Omental fat pad (tissue), 4 donors: ENCODE results near the gene ATP10D. TPM values are rescaled to one million over a fixed set of nuclear protein-coding genes. Genes with fewer than 3 reads are reported as not detected.
"Not testable (repeated sequence)": the region's sequence is repeated elsewhere in the genome, so short reads cannot be mapped to it uniquely, and the experiment has no call there.

Experiments
- ATAC-seq: fragments of 150-250 bp; one replicate; pipeline ENCODE4 v1.9.1; 2016; ENCODE audit warnings: mild to moderate bottlenecking, moderate library complexity; ENCODE audit not compliant: low FRiP score
- DNase-seq: peaks from one replicate; pipeline ENCODE4 v3.0.0-alpha.2; 2019; ENCODE audit warnings: low spot score
- CTCF ChIP-seq, 3 donors: fragments of 450-650 bp; IDR thresholded peaks; one replicate each; pipeline ENCODE4 v1.5.1; 2016 to 2017; ENCODE audit warnings: antibody characterized with exemption in 3 of 3, mild to moderate bottlenecking in 3 of 3, moderate library complexity in 2 of 3
- total RNA-seq, 4 donors: library from RNA; depleted of rRNA; stranded (reverse); fragments of >200 nt; gene quantifications; one replicate each; pipeline ENCODE4 v1.1.0, GENCODE V29; 2016

ATP10D gene
- total RNA-seq, 4 donors from 2014 or later = 10.2 to 19.9 (median 13.8) TPM

DNA sequence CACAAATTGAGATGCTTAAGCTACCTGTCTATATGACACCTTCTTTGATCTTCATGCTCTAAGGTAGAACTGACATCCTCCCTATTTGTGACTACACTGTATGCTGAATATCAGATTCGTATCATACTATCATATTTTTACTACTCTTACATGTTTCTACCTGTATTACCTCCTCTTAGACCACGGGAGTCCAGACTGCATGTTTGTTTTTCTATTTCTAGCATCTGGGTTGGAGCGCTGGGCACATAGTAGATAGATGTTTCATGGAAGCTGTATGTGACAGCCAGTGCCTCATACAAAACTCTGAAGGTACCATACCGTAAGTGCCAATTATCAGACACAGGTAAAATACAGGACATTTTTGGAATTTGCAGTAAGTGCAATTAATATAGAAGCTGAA is 47.6 kb downstream of the ATP10D start:
- TF ChIP-seq CTCF (IDR thresholded peaks at IDR 0.05) = no peak
- no peak for DNase-seq
- no peak for ATAC-seq

DNA sequence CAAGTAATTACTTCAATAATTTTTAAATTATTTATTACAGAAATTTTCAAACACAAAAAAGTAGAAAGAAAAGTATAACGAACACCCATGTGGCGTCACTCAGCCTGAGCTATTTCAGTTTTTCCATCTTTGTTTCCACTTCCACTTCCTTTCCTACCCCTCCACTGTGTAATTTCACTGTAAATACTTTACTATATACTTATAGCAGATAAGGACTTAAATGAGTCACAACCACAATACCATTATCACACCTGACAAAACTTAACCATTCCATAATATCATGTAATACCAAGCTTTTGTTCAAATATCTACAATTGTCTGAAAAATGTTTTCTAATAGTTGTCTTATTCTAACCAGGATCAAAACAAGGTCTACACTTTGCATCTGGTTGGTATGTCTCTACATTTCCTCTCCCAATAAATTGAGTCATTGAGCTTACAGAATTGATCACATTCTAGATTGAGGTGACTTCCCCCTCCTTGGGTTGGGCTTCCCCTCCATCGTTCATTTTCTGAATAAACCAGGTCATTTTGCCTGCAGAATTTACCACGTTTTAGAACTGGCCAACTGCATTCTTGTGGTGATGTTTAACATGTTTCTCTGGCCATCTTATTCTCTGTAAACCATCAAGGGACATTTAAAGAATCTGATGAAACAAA is 48.7 kb downstream of the ATP10D start:
- ATAC-seq = no peak
- TF ChIP-seq CTCF (IDR thresholded peaks at IDR 0.05) = no peak
- DNase-seq = no peak

- ATAC-seq = no peak
- TF ChIP-seq CTCF (IDR thresholded peaks at IDR 0.05) = no peak
- DNase-seq = no peak
Observed at GRCh38 chr4:47534772-47535171, 49.7 kb downstream of the ATP10D start.

DNA sequence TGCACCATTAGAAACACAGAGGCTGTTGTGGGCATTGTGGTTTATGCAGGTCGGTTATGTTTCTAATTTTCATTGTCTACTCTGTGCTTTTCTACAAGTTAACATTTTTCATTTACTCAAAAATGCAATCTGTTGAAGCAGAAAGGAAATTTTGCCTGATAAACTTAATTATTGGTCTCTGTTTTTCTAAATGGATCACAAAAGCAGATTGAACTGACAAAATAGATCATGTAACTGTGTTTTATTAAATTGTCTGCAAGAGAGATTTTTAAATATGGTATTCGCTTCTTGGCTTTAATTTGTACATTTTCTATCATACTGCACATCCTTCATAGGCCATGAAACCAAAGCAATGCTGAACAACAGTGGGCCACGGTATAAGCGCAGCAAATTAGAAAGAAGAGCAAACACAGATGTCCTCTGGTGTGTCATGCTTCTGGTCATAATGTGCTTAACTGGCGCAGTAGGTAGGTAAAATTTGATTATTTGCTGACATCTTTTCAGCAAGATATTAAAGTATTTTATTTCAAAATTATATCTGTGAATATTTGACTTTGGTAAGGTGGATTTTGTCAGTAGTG is 50.6 kb downstream of the ATP10D start:
- ATAC-seq = no peak
- no peak for TF ChIP-seq CTCF (IDR thresholded peaks at IDR 0.05)

DNA sequence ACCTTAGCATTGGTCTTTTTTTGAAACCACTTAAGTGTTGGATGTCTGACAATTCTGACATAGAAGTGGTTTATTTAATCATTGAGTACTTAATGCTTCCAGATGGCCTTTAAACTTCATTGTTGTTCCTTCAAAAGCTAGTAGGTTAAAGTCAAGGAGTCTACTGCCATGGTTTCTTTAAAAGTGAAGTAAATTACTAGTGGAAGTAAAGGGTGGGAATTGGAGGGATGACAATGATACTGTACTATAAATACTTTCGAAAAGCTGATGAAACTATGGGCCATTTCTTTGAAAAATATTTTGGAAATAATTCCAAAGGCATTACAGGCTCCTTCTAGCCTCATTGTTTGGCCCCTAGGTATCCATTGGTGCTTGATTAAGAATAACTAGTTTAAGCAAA is 51.9 kb downstream of the ATP10D start:
- ATAC-seq (no peak), DNase-seq (no peak)
- no peak for TF ChIP-seq CTCF (IDR thresholded peaks at IDR 0.05)

More for the DNA sequence above, 50.6 kb downstream of the ATP10D start:
- DNase-seq = no peak

GRCh38 chr4:47538111-47538824 is 53.2 kb downstream of the ATP10D start:
- ATAC-seq = no peak
- TF ChIP-seq CTCF (IDR thresholded peaks at IDR 0.05) = no peak
- DNase-seq = no peak

GRCh38 chr4:47538825-47539154 is 53.7 kb downstream of the ATP10D start:
- ATAC-seq (no peak), DNase-seq (no peak)
- no peak for TF ChIP-seq CTCF (IDR thresholded peaks at IDR 0.05)

GRCh38 chr4:47542640-47543039 is 57.6 kb downstream of the ATP10D start:
- DNase-seq, ATAC-seq: not testable (repeated sequence)
